AG20443 (cell line): ENCODE data around the gene CSNK1G1.
"Not testable (repeated sequence)": the region's sequence is repeated elsewhere in the genome, so short reads cannot be mapped to it uniquely, and the experiment has no call there.

Source experiments
- DNase-seq: peaks from one replicate; pipeline ENCODE4 v3.0.0; 2012; ENCODE audit warnings: low spot score, mixed read lengths

The CSNK1G1 gene

GRCh38 chr15:64355944-64356709 is at the start of gene CSNK1G1:
Gene CSNK1G1 (minus strand): TSS chr15:64356173. CDS start chr15:64300499, 55,674 bp downstream.
- DNase-seq = peak; percentile 96

- no peak for DNase-seq
These were observed 44.6 kb upstream of the CSNK1G1 start for GRCh38 chr15:64400583-64400982.

- no peak for DNase-seq
These were observed 42.6 kb upstream of the CSNK1G1 start for GRCh38 chr15:64398575-64398974.

GRCh38 chr15:64396789-64397188 is 40.8 kb upstream of the CSNK1G1 start:
- DNase-seq = no peak

GRCh38 chr15:64392471-64392870 is 36.5 kb upstream of the CSNK1G1 start:
- DNase-seq = not testable (repeated sequence)

- no peak for DNase-seq
These were observed 33.1 kb upstream of the CSNK1G1 start for GRCh38 chr15:64389036-64389435.

- DNase-seq = peak; percentile 97
These were observed 31.7 kb upstream of the CSNK1G1 start, which contains the start of gene TRIP4 for GRCh38 chr15:64387562-64388168. Gene TRIP4 (plus strand): TSS chr15:64387836. CDS start chr15:64387864, 28 bp downstream.

- no peak for DNase-seq
These were observed 30.3 kb upstream of the CSNK1G1 start for GRCh38 chr15:64386291-64386690.

GRCh38 chr15:64383760-64384159 is 27.8 kb upstream of the CSNK1G1 start:
- DNase-seq = no peak

GRCh38 chr15:64381000-64381751 is 25.2 kb upstream of the CSNK1G1 start, which contains the start of gene PCLAF:
Gene PCLAF (minus strand): TSS chr15:64381441. CDS start chr15:64381371, 70 bp downstream.
- DNase-seq = peak; percentile 98

- not testable (repeated sequence) for DNase-seq
These were observed 24.3 kb upstream of the CSNK1G1 start for GRCh38 chr15:64380130-64380870.

GRCh38 chr15:64379216-64379960 is 23.4 kb upstream of the CSNK1G1 start:
- DNase-seq = peak; percentile 22

- no peak for DNase-seq
These were observed 17.4 kb upstream of the CSNK1G1 start for GRCh38 chr15:64373360-64373759.

- DNase-seq = not testable (repeated sequence)
These were observed 15.4 kb upstream of the CSNK1G1 start for GRCh38 chr15:64371383-64371782.

GRCh38 chr15:64369078-64369607 is 13.2 kb upstream of the CSNK1G1 start:
- DNase-seq = no peak

- no peak for DNase-seq
These were observed 5.3 kb upstream of the CSNK1G1 start for GRCh38 chr15:64361259-64361658.

GRCh38 chr15:64356710-64357040 is 702 bp upstream of the CSNK1G1 start:
- DNase-seq = no peak

- DNase-seq = peak; percentile 14
These were observed 527 bp downstream of the CSNK1G1 start for GRCh38 chr15:64355348-64355943.

- DNase-seq = no peak
These were observed 1.2 kb downstream of the CSNK1G1 start for GRCh38 chr15:64354688-64355344.

GRCh38 chr15:64351265-64351664 is 4.7 kb downstream of the CSNK1G1 start:
- no peak for DNase-seq
